Muscle layer of duodenum (tissue), 2 donors: ENCODE data around the gene ZNF181.

Experiments
- H3K27ac ChIP-seq: one replicate; pipeline ENCODE4 v1.7.0; 2013; ENCODE audit warnings: mild to moderate bottlenecking, low read length
- H3K27me3 ChIP-seq: one replicate; pipeline ENCODE4 v1.7.0; 2013; ENCODE audit warnings: low read depth, mild to moderate bottlenecking, control low read depth, low read length
- H3K36me3 ChIP-seq, 2 donors: one replicate each; pipeline ENCODE4 v1.7.0; 2013; ENCODE audit warnings: low read length in 2 of 2, control low read depth in 1 of 2, mild to moderate bottlenecking in 1 of 2; ENCODE audit not compliant: insufficient read depth in 2 of 2, control insufficient read depth in 1 of 2
- H3K4me1 ChIP-seq, 2 donors: one replicate each; pipeline ENCODE4 v1.7.0; 2013; ENCODE audit warnings: low read length in 2 of 2, mild to moderate bottlenecking in 2 of 2, control low read depth in 1 of 2, moderate library complexity in 1 of 2; ENCODE audit not compliant: insufficient read depth in 2 of 2, control insufficient read depth in 1 of 2
- H3K4me3 ChIP-seq, 2 donors: one replicate each; pipeline ENCODE4 v1.7.0; 2013; ENCODE audit warnings: low read length in 2 of 2, low read depth in 1 of 2, mild to moderate bottlenecking in 1 of 2
- H3K9me3 ChIP-seq, 2 donors: one replicate each; pipeline ENCODE4 v1.7.0; 2013; ENCODE audit warnings: low read length in 2 of 2, control low read depth in 1 of 2, mild to moderate bottlenecking in 1 of 2; ENCODE audit not compliant: control insufficient read depth in 1 of 2
- donor health status: healthy.

The ZNF181 gene

GRCh38 chr19:34759218-34759917 is 25.3 kb downstream of the ZNF181 start:
- H3K4me3 ChIP-seq = peak overlapping the region in 1 of 2 donors; percentile 37
- no peaks in the 10 kb centered on the region for H3K27me3 ChIP-seq
- H3K4me1 ChIP-seq = no peaks in the 10 kb centered on the region
- no peak overlapping the region for H3K27ac ChIP-seq
- peaks cover 25 to 82% of the 10 kb centered on the region in 2 donors for H3K36me3 ChIP-seq
- H3K9me3 ChIP-seq = peaks cover 68 to 74% of the 10 kb centered on the region in 2 donors

- H3K27ac ChIP-seq = no peak overlapping the region
- no peak overlapping the region for H3K4me3 ChIP-seq
- peaks cover 54 to 81% of the 10 kb centered on the region in 2 donors for H3K36me3 ChIP-seq
- peaks cover 0 to 1% of the 10 kb centered on the region in 2 donors for H3K4me1 ChIP-seq
- H3K27me3 ChIP-seq = no peaks in the 10 kb centered on the region
- peaks cover 19 to 22% of the 10 kb centered on the region in 2 donors for H3K9me3 ChIP-seq
These were observed 32.3 kb downstream of the ZNF181 start for GRCh38 chr19:34766386-34766785.

DNA sequence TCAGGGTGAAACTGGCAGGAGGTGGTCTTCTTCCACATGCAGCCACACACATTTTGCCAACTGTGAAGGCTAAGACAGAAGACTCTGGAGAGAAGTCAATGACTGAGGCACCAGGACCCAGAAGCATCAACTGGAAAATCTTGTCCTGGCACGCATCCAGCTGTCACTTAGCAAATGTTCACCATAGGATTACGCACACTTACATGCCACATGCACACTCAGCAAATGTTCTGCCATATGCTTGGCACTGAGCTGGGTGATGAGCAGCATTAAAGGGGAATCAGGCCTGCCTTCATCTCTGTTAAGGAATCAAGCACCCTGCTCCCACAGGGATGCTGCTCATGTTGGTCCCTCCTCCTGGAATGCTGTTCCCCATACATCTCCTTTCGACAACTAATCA is 33.9 kb downstream of the ZNF181 start:
- peaks cover 47 to 69% of the 10 kb centered on the region in 2 donors for H3K36me3 ChIP-seq

DNA sequence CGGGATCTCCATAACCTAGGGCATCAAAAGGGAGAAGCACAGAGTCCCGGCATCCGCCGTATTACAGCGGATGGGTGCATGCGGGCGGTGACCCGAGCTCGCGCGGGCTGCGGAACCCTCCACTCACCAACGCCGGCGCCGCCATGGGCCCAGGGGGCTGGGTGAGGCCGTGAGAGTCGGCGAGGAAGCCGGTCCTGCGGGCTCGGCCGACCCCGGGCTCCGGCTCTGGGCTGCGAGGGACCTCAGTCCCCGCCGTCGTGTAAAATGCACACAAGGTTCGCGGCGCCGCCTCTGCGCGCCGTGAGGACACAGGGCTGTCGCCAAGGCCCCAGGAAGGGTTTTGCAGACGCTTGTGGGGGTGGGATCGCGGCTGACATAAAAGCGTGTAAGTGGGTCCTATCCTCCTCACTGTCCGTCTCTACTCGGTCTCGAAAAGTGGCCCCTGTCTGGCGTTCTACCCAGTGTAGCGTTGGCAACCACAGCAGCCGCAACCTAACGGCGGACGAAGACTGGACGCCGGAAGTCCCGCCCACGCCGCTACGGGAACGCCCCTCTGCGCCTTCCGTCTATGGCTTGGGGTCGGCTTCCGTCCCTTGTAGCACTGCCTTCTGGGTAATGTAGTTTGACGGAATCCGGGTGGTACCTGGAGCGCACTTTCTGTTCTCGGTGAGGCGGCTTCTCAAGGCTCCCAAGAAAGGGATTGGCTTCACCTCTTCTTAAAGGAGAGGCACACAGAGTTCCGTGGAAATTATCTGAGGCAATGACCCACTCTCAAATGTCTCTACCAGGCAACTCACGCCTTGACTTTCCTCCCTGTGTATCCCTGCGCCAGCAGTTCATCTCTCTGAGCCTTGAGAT is 38.9 kb downstream of the ZNF181 start, which contains the start of gene ZNF599:
TSS of gene ZNF599 (minus strand) at position 519 of the 858 bp plus-strand sequence. CDS start at position 145, 374 bp downstream.
- H3K4me3 ChIP-seq = peak within 1 kb of the TSS; percentile 83 to 94
- H3K9me3 ChIP-seq = no peaks in the 10 kb centered on the region
- peak within 1 kb of the TSS; percentile 59 for H3K27ac ChIP-seq
- peaks cover 0 to 13% of the 10 kb centered on the region in 2 donors for H3K4me1 ChIP-seq
- no peaks in the 10 kb centered on the region for H3K27me3 ChIP-seq
- H3K36me3 ChIP-seq = peaks cover 13 to 21% of the 10 kb centered on the region in 2 donors

More for the DNA sequence above, 33.9 kb downstream of the ZNF181 start:
- H3K4me1 ChIP-seq = peaks cover 0 to 13% of the 10 kb centered on the region in 2 donors
- no peaks in the 10 kb centered on the region for H3K27me3 ChIP-seq
- H3K4me3 ChIP-seq = no peak overlapping the region
- no peak overlapping the region for H3K27ac ChIP-seq
- peaks cover 9 to 10% of the 10 kb centered on the region in 2 donors for H3K9me3 ChIP-seq

- Histone ChIP-seq H3K36me3 (peaks cover 8 to 15% of the 10 kb centered on the region in 2 donors), H3K27ac (no peak overlapping the region), H3K4me1 (peaks cover 0 to 13% of the 10 kb centered on the region in 2 donors), H3K4me3 (peak overlapping the region; percentile 83 to 94), H3K27me3 (no peaks in the 10 kb centered on the region), H3K9me3 (peaks cover 0 to under 1% of the 10 kb centered on the region in 2 donors)
These were observed 39.5 kb downstream of the ZNF181 start for GRCh38 chr19:34773555-34773864.

GRCh38 chr19:34774857-34775256 is 40.8 kb downstream of the ZNF181 start:
- H3K9me3 ChIP-seq = peaks cover 0 to 4% of the 10 kb centered on the region in 2 donors
- peaks cover 0 to 13% of the 10 kb centered on the region in 2 donors for H3K4me1 ChIP-seq
- H3K27ac ChIP-seq = no peak overlapping the region
- no peak overlapping the region for H3K4me3 ChIP-seq
- H3K36me3 ChIP-seq = peaks cover 0 to 4% of the 10 kb centered on the region in 2 donors
- H3K27me3 ChIP-seq = no peaks in the 10 kb centered on the region

GRCh38 chr19:34778342-34778741 is 44.3 kb downstream of the ZNF181 start:
- H3K27ac ChIP-seq = no peak overlapping the region
- H3K9me3 ChIP-seq = peaks cover 0 to 4% of the 10 kb centered on the region in 2 donors
- H3K4me3 ChIP-seq = no peak overlapping the region
- no peaks in the 10 kb centered on the region for H3K36me3 ChIP-seq
- no peaks in the 10 kb centered on the region for H3K27me3 ChIP-seq
- no peaks in the 10 kb centered on the region for H3K4me1 ChIP-seq

DNA sequence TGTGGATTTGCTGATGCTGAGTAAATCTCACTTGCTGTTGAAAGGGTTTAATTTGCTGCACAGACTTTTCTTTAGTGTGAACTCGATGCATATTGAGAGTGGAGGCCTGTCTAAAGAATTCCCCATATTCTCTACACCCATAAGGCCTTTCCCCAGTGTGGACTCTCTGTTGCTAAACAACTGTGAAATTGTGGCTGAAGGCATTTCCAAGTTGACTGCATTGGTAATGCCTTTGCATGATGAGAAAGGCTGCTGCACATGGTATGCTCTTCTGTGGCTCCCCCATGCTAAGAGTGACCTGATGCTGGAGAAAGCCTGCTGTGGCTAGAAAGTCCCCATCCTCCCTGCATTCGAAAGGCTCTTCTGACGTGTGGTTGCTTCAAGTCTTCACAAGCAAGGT is 45.6 kb downstream of the ZNF181 start:
- H3K27me3 ChIP-seq = no peaks in the 10 kb centered on the region
- H3K4me3 ChIP-seq = no peak overlapping the region
- no peaks in the 10 kb centered on the region for H3K36me3 ChIP-seq
- H3K4me1 ChIP-seq = no peaks in the 10 kb centered on the region
- H3K27ac ChIP-seq = no peak overlapping the region
- H3K9me3 ChIP-seq = peaks cover 0 to 10% of the 10 kb centered on the region in 2 donors

DNA sequence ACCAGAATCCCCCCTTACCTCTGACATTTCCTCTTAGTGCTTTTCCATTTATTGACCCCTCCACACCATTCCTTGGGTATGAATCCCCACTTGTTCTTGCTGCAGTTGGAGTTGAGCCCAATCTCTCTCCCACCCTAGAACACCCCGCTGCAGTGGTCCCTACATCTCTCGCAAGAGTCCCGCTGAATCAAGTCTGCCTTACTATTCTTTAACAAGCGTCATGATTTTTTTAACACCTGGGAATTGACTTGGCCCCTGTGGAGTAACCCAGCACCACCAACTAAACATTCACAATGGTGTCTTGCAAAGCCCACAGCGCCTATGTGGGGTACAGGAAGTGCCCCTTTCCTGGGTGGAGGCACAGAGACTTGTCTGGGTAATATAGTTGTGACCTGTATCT is 52.2 kb downstream of the ZNF181 start:
- H3K27ac ChIP-seq = no peak overlapping the region
- H3K4me3 ChIP-seq = no peak overlapping the region
- no peaks in the 10 kb centered on the region for H3K4me1 ChIP-seq
- H3K9me3 ChIP-seq = peaks cover 0 to 6% of the 10 kb centered on the region in 2 donors
- no peaks in the 10 kb centered on the region for H3K36me3 ChIP-seq
- no peaks in the 10 kb centered on the region for H3K27me3 ChIP-seq

DNA sequence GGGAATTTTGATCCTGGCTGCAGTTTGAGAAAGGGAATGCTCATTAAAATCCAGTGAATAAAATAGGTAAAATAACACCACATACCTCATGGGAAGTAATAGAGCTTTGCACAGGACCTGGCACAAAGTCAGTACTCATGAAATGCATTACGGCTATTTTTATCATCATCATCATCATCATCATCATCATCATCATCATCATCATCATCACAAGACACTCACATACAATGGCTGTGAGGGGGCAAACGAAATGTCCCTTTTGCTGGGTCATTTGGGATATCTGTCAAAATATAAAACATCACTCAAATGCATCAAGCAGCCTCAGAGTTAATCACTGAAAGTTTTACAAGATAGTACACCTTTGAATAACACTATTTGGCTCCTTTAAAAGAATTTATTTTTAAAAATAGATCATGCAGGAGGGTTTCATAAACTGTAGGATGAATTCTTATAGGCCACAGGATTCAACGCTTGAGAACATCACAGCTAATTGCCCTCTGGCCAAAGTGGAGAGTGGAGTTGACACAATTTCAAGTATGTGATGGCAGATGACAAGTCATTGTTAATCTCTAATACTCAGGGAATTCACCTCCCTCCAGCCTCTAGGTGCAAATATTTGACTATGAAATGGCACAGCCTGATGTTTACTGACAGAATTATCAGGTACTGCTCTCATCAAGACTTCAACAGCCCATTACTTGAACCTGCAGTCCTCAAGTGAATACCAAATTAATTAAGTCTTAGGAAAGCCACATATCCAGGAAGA is 53.2 kb downstream of the ZNF181 start:
- H3K4me1 ChIP-seq = no peaks in the 10 kb centered on the region
- peaks cover 0 to 6% of the 10 kb centered on the region in 2 donors for H3K9me3 ChIP-seq
- H3K4me3 ChIP-seq = no peak overlapping the region
- no peak overlapping the region for H3K27ac ChIP-seq
- H3K27me3 ChIP-seq = no peaks in the 10 kb centered on the region
- no peaks in the 10 kb centered on the region for H3K36me3 ChIP-seq

DNA sequence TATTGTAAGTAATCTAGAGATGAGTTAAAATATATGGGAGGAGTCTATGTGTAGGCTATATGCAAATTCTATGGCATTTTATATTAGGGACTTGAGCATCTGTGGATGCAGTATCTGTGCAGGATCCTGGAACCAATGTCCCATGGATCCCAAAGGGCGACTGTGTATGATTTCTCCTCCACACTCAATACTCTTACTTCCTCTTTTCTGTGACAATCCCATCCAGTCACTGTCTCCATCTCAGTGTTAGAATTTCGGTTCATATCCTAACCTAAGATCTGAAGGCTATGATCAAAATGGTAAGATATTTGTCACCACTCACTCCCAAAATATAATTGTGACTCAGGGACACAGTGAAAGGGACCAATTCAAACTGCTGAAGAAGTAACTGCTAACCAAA is 54.0 kb downstream of the ZNF181 start:
- H3K4me1 ChIP-seq = no peaks in the 10 kb centered on the region
- H3K4me3 ChIP-seq = no peak overlapping the region
- no peaks in the 10 kb centered on the region for H3K27me3 ChIP-seq
- H3K27ac ChIP-seq = no peak overlapping the region
- H3K9me3 ChIP-seq = peaks cover 0 to 6% of the 10 kb centered on the region in 2 donors
- H3K36me3 ChIP-seq = no peaks in the 10 kb centered on the region
